Trophoblast cell (in vitro differentiated cells and primary cell): ENCODE data around the gene CDC42BPB.

Source experiments
- DNase-seq, 2 donors: peaks; one replicate each; pipeline ENCODE4 v3.0.0-alpha.2; 2016
- H2AFZ ChIP-seq: 2 replicates; pipeline ENCODE4 v1.6.1; 2013; ENCODE audit warnings: low read length, moderate library complexity, mild to moderate bottlenecking; ENCODE audit not compliant: insufficient read depth, poor library complexity
- H2AK5ac ChIP-seq: 2 replicates; pipeline ENCODE4 v1.6.1; 2013; ENCODE audit warnings: mild to moderate bottlenecking, low read length
- H2BK120ac ChIP-seq: 2 replicates; pipeline ENCODE4 v1.6.1; 2013; ENCODE audit warnings: low read length, mild to moderate bottlenecking, moderate library complexity; ENCODE audit not compliant: insufficient read depth, poor library complexity
- H2BK12ac ChIP-seq: 2 replicates; pipeline ENCODE4 v1.6.1; 2013; ENCODE audit warnings: mild to moderate bottlenecking, low read length, moderate library complexity
- H2BK5ac ChIP-seq: 2 replicates; pipeline ENCODE4 v1.6.1; 2013; ENCODE audit warnings: low read length, low read depth, moderate library complexity, mild to moderate bottlenecking; ENCODE audit not compliant: poor library complexity
- H3K14ac ChIP-seq: 2 replicates; pipeline ENCODE4 v1.6.1; 2013; ENCODE audit warnings: mild to moderate bottlenecking, low read length
- H3K18ac ChIP-seq: 2 replicates; pipeline ENCODE4 v1.6.1; 2013; ENCODE audit warnings: mild to moderate bottlenecking, low read length
- H3K23ac ChIP-seq: 2 replicates; pipeline ENCODE4 v1.6.1; 2013; ENCODE audit warnings: low read length
- H3K27ac ChIP-seq: 2 replicates; pipeline ENCODE4 v1.5.1; 2013; ENCODE audit warnings: low read depth, mild to moderate bottlenecking, inconsistent platforms, low read length, moderate library complexity
- H3K27me3 ChIP-seq: 2 replicates; pipeline ENCODE4 v1.6.1; 2013; ENCODE audit warnings: inconsistent platforms, mild to moderate bottlenecking, low read length, moderate library complexity; ENCODE audit not compliant: insufficient read depth
- H3K36me3 ChIP-seq, 2 experiments: 1 replicate in 1 of 2; 2 replicates in 1 of 2; pipeline ENCODE4 v1.6.1; 2013; ENCODE audit warnings: low read length in 2 of 2, mild to moderate bottlenecking in 2 of 2, moderate library complexity in 1 of 2; ENCODE audit not compliant: insufficient read depth in 2 of 2, control insufficient read depth in 1 of 2
- H3K4ac ChIP-seq: 2 replicates; pipeline ENCODE4 v1.6.1; 2013; ENCODE audit warnings: low read depth, mild to moderate bottlenecking, low read length, moderate library complexity
- H3K4me1 ChIP-seq, 2 experiments: 1 replicate in 1 of 2; 2 replicates in 1 of 2; pipeline ENCODE4 v1.6.1; 2013; ENCODE audit warnings: low read length in 2 of 2, mild to moderate bottlenecking in 2 of 2, moderate library complexity in 1 of 2; ENCODE audit not compliant: insufficient read depth in 2 of 2, control insufficient read depth in 1 of 2
- H3K4me2 ChIP-seq: 2 replicates; pipeline ENCODE4 v1.6.1; 2013; ENCODE audit warnings: inconsistent platforms, mild to moderate bottlenecking, low read length, moderate library complexity
- H3K4me3 ChIP-seq: 2 replicates; pipeline ENCODE4 v1.5.1; 2013; ENCODE audit warnings: mild to moderate bottlenecking, low read depth, low read length, inconsistent platforms
- H3K79me1 ChIP-seq: one replicate; pipeline ENCODE4 v1.6.1; 2013; ENCODE audit warnings: low read length
- H3K79me2 ChIP-seq: 2 replicates; pipeline ENCODE4 v1.6.1; 2013; ENCODE audit warnings: low read length, mild to moderate bottlenecking; ENCODE audit not compliant: control insufficient read depth, insufficient read depth, poor library complexity
- H3K9ac ChIP-seq: 2 replicates; pipeline ENCODE4 v1.6.1; 2013; ENCODE audit warnings: mild to moderate bottlenecking, low read length
- H3K9me3 ChIP-seq: 2 replicates; pipeline ENCODE4 v1.6.1; 2013; ENCODE audit warnings: low read depth, mild to moderate bottlenecking, control low read depth, inconsistent platforms, low read length; ENCODE audit not compliant: insufficient read depth
- H4K12ac ChIP-seq: 2 replicates; pipeline ENCODE4 v1.6.1; 2013; ENCODE audit warnings: low read depth, mild to moderate bottlenecking, low read length, moderate library complexity
- H4K8ac ChIP-seq: 2 replicates; pipeline ENCODE4 v1.6.1; 2013; ENCODE audit warnings: low read depth, mild to moderate bottlenecking, low read length, moderate library complexity
- H4K91ac ChIP-seq: one replicate; pipeline ENCODE4 v1.6.1; 2013; ENCODE audit warnings: low read depth, mild to moderate bottlenecking, low read length, moderate library complexity
- WGBS: extraction: QIAGEN DNeasy Blood & Tissue Kit; methylation state at CpG from one replicate; pipeline ENCODE4 v1.1.7; 2013; ENCODE audit warnings: missing lambda C conversion rate; ENCODE audit not compliant: insufficient read length, insufficient coverage; ENCODE audit errors: extremely low coverage; 5-methylcytosine and 5-hydroxymethylcytosine counted together

Gene CDC42BPB

GRCh38 chr14:102954081-102954789, 103.1 kb downstream of the CDC42BPB start:
- Histone ChIP-seq H4K12ac (no peak overlapping the region), H3K27me3 (no peaks in the 10 kb centered on the region), H3K23ac (no peak overlapping the region), H2AFZ (no peak overlapping the region), H3K4me2 (no peak overlapping the region), H3K9me3 (no peaks in the 10 kb centered on the region), H3K4ac (no peak overlapping the region), H2BK5ac (no peak overlapping the region), H2BK12ac (no peak overlapping the region), H3K18ac (no peak overlapping the region), H3K79me1 (no peaks in the 10 kb centered on the region), H3K14ac (no peak overlapping the region), H2BK120ac (no peak overlapping the region), H2AK5ac (no peak overlapping the region), H4K8ac (no peak overlapping the region), H3K79me2 (no peaks in the 10 kb centered on the region), H3K9ac (no peak overlapping the region), H3K4me3 (no peak overlapping the region), H4K91ac (no peak overlapping the region), H3K36me3 (peaks cover 71 to 81% of the 10 kb centered on the region in 2 experiments), H3K27ac (no peak overlapping the region), H3K4me1 (no peaks in the 10 kb centered on the region)
- WGBS: no CpG with 5 or more reads among the region's 18 CpGs
- DNase-seq: no peak

- no peak overlapping the region for H3K4me2 ChIP-seq
- H4K8ac ChIP-seq: no peak overlapping the region
- H3K14ac ChIP-seq: no peak overlapping the region
- H3K27ac ChIP-seq: no peak overlapping the region
- H3K9ac ChIP-seq: no peak overlapping the region
- no peak for DNase-seq
- H2AK5ac ChIP-seq: no peak overlapping the region
- no peak overlapping the region for H3K4me3 ChIP-seq
- WGBS: no CpG with 5 or more reads among the region's 15 CpGs
- H3K79me2 ChIP-seq: no peaks in the 10 kb centered on the region
- H3K79me1 ChIP-seq: no peaks in the 10 kb centered on the region
- no peak overlapping the region for H2BK120ac ChIP-seq
- H3K27me3 ChIP-seq: no peaks in the 10 kb centered on the region
- H3K36me3 ChIP-seq: peaks cover 72 to 79% of the 10 kb centered on the region in 2 experiments
- H3K4me1 ChIP-seq: no peaks in the 10 kb centered on the region
- no peak overlapping the region for H4K91ac ChIP-seq
- H3K4ac ChIP-seq: no peak overlapping the region
- no peak overlapping the region for H4K12ac ChIP-seq
- no peaks in the 10 kb centered on the region for H3K9me3 ChIP-seq
- H3K18ac ChIP-seq: no peak overlapping the region
- H2BK5ac ChIP-seq: no peak overlapping the region
- H2AFZ ChIP-seq: no peak overlapping the region
- no peak overlapping the region for H3K23ac ChIP-seq
- no peak overlapping the region for H2BK12ac ChIP-seq
Measured at GRCh38 chr14:102953100-102953499, 104.2 kb downstream of the CDC42BPB start.

- H3K79me1 ChIP-seq: no peaks in the 10 kb centered on the region
- no peak overlapping the region for H3K4me2 ChIP-seq
- no peak overlapping the region for H3K23ac ChIP-seq
- H3K14ac ChIP-seq: no peak overlapping the region
- H4K12ac ChIP-seq: no peak overlapping the region
- no peak overlapping the region for H3K18ac ChIP-seq
- no peak overlapping the region for H4K8ac ChIP-seq
- H2BK5ac ChIP-seq: no peak overlapping the region
- H2AFZ ChIP-seq: no peak overlapping the region
- H4K91ac ChIP-seq: no peak overlapping the region
- H3K4me1 ChIP-seq: no peaks in the 10 kb centered on the region
- WGBS: no CpG with 5 or more reads among the region's 6 CpGs
- H2BK12ac ChIP-seq: no peak overlapping the region
- H3K27me3 ChIP-seq: no peaks in the 10 kb centered on the region
- no peaks in the 10 kb centered on the region for H3K79me2 ChIP-seq
- H3K36me3 ChIP-seq: peaks cover 72 to 77% of the 10 kb centered on the region in 2 experiments
- H2BK120ac ChIP-seq: no peak overlapping the region
- DNase-seq: no peak
- no peak overlapping the region for H2AK5ac ChIP-seq
- no peak overlapping the region for H3K4me3 ChIP-seq
- H3K9me3 ChIP-seq: no peaks in the 10 kb centered on the region
- no peak overlapping the region for H3K4ac ChIP-seq
- no peak overlapping the region for H3K27ac ChIP-seq
- H3K9ac ChIP-seq: no peak overlapping the region
Measured at GRCh38 chr14:102952276-102952675, 105.1 kb downstream of the CDC42BPB start.

GRCh38 chr14:102951799-102952198, 105.5 kb downstream of the CDC42BPB start:
- no peak overlapping the region for H2AFZ ChIP-seq
- H3K9me3 ChIP-seq: no peaks in the 10 kb centered on the region
- H4K91ac ChIP-seq: no peak overlapping the region
- H3K79me2 ChIP-seq: no peaks in the 10 kb centered on the region
- H2BK5ac ChIP-seq: no peak overlapping the region
- no peaks in the 10 kb centered on the region for H3K79me1 ChIP-seq
- no peak overlapping the region for H2BK12ac ChIP-seq
- no peaks in the 10 kb centered on the region for H3K4me1 ChIP-seq
- H3K36me3 ChIP-seq: peaks cover 72 to 78% of the 10 kb centered on the region in 2 experiments
- no peak overlapping the region for H3K4me3 ChIP-seq
- WGBS: no CpG with 5 or more reads among the region's 8 CpGs
- no peak for DNase-seq
- no peak overlapping the region for H3K4ac ChIP-seq
- no peak overlapping the region for H3K9ac ChIP-seq
- no peak overlapping the region for H4K12ac ChIP-seq
- no peak overlapping the region for H3K27ac ChIP-seq
- H3K14ac ChIP-seq: no peak overlapping the region
- no peaks in the 10 kb centered on the region for H3K27me3 ChIP-seq
- no peak overlapping the region for H3K18ac ChIP-seq
- no peak overlapping the region for H2AK5ac ChIP-seq
- H4K8ac ChIP-seq: no peak overlapping the region
- H2BK120ac ChIP-seq: no peak overlapping the region
- no peak overlapping the region for H3K4me2 ChIP-seq
- no peak overlapping the region for H3K23ac ChIP-seq
